Natural killer cell (primary cell): ENCODE data around the gene PPP2R5B. TPM values are rescaled to one million over a fixed set of nuclear protein-coding genes. Genes with fewer than 3 reads are reported as not detected.

Experiments
- ATAC-seq, 3 donors: fragments of 150-1000 bp in 2 of 3; fragments of 200-7000 bp in 1 of 3; cut with Tn5 transposase; 1 replicate in 1 of 3; 2 replicates in 2 of 3; pipeline ENCODE4 v1.10.0; 2021; ENCODE audit warnings: mild to moderate bottlenecking in 2 of 3, moderate library complexity in 2 of 3
- DNase-seq, 2 donors: peaks; one replicate each; pipeline versions ENCODE4 v3.0.0 to v3.0.0-alpha.2; 2013 to 2021; ENCODE audit warnings: mixed read lengths in 1 of 2
- H3K27ac ChIP-seq: one replicate; pipeline ENCODE4 v1.5.1; 2013; ENCODE audit warnings: mild to moderate bottlenecking, low read length
- H3K27me3 ChIP-seq: one replicate; pipeline ENCODE4 v1.6.1; 2013; ENCODE audit warnings: low read length; ENCODE audit not compliant: control insufficient read depth, insufficient read depth
- H3K36me3 ChIP-seq: one replicate; pipeline ENCODE4 v1.6.1; 2013; ENCODE audit warnings: low read length; ENCODE audit not compliant: control insufficient read depth, insufficient read depth
- H3K4me1 ChIP-seq: one replicate; pipeline ENCODE4 v1.6.1; 2013; ENCODE audit warnings: low read length; ENCODE audit not compliant: control insufficient read depth, insufficient read depth
- H3K4me3 ChIP-seq: one replicate; pipeline ENCODE4 v1.5.1; 2013; ENCODE audit warnings: low read length
- H3K9me3 ChIP-seq: one replicate; pipeline ENCODE4 v1.6.1; 2013; ENCODE audit warnings: low read length; ENCODE audit not compliant: control insufficient read depth, insufficient read depth
- H3K27ac Mint-ChIP-seq, 2 donors: one replicate each; pipeline ENCODE4 v1.8.0; 2022; ENCODE audit warnings: mild to moderate bottlenecking in 2 of 2, mixed read lengths in 2 of 2, moderate library complexity in 1 of 2
- H3K27me3 Mint-ChIP-seq, 2 donors: one replicate each; pipeline ENCODE4 v1.8.0; 2022; ENCODE audit warnings: low read depth in 2 of 2, mixed read lengths in 2 of 2
- H3K36me3 Mint-ChIP-seq: one replicate; pipeline ENCODE4 v1.8.0; 2022; ENCODE audit warnings: mixed read lengths
- H3K4me1 Mint-ChIP-seq, 2 donors: one replicate each; pipeline ENCODE4 v1.8.0; 2022; ENCODE audit warnings: mixed read lengths in 2 of 2
- H3K4me3 Mint-ChIP-seq: one replicate; pipeline ENCODE4 v1.8.0; 2022; ENCODE audit warnings: mild to moderate bottlenecking, moderate library complexity, mixed read lengths
- H3K9me3 Mint-ChIP-seq, 2 donors: one replicate each; pipeline ENCODE4 v1.8.0; 2022; ENCODE audit warnings: mixed read lengths in 2 of 2
- WGBS: methylation state at CpG from one replicate; pipeline ENCODE4 v1.1.7; 2013; ENCODE audit warnings: missing lambda C conversion rate; ENCODE audit not compliant: insufficient coverage; 5-methylcytosine and 5-hydroxymethylcytosine counted together
- intact Hi-C: fragments of 100-400 bp; cut with micrococcal nuclease; formaldehyde crosslinking; loops from one replicate; pipeline ENCODE4 v1.14.2; 2022
- total RNA-seq, 4 donors: library from RNA; stranded (reverse); fragments of 120-200 nt in 1 of 4; gene quantifications; one replicate each; pipeline versions ENCODE4 v1.2.3 to v1.2.4, GENCODE V29; 2013 to 2022
- TF ChIP-seq, protein P1 (sequence below): fragments of 200-600 bp; IDR thresholded peaks from one replicate; pipeline ENCODE4 v1.8.0; 2022; ENCODE audit warnings: antibody characterized with exemption

PPP2R5B gene
- total RNA-seq, 3 donors from 2014 or later (not counting 1 experiment from before 2014, with no cell fraction given) = 27.8 to 31.5 (median 28.5) TPM

DNA sequence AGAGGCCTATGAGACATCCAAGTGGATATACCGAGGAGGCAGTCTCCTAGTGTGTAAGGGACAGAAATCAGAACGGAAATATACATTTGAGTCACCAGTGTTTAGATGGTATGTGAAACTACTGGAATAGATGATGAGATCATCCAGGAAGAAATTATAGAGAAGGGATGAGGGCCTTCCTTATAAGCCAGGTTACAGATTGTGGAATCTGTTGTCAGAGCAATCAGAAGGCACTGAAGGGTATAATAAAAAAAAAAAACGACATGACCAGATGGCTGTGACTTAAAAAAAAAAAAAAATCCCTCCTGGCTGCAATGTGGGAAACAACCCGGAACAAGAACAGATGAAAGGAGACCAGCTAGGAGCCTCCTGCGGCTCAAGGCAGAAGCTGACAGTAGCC, 44.7 kb downstream of the PPP2R5B start:
- TF ChIP-seq, protein P1, sequence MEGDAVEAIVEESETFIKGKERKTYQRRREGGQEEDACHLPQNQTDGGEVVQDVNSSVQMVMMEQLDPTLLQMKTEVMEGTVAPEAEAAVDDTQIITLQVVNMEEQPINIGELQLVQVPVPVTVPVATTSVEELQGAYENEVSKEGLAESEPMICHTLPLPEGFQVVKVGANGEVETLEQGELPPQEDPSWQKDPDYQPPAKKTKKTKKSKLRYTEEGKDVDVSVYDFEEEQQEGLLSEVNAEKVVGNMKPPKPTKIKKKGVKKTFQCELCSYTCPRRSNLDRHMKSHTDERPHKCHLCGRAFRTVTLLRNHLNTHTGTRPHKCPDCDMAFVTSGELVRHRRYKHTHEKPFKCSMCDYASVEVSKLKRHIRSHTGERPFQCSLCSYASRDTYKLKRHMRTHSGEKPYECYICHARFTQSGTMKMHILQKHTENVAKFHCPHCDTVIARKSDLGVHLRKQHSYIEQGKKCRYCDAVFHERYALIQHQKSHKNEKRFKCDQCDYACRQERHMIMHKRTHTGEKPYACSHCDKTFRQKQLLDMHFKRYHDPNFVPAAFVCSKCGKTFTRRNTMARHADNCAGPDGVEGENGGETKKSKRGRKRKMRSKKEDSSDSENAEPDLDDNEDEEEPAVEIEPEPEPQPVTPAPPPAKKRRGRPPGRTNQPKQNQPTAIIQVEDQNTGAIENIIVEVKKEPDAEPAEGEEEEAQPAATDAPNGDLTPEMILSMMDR = no peak
- Histone ChIP-seq H3K4me1 (peaks cover 14% of the 10 kb centered on the region), H3K9me3 (no peaks in the 10 kb centered on the region), H3K36me3 (no peaks in the 10 kb centered on the region), H3K27ac (no peak overlapping the region), H3K27me3 (peaks cover 6% of the 10 kb centered on the region), H3K4me3 (no peak overlapping the region)
- DNase-seq = no peak
- Mint-ChIP-seq H3K9me3 (no peaks in the 10 kb centered on the region), H3K27ac (no peak overlapping the region), H3K4me3 (no peak overlapping the region), H3K4me1 (no peaks in the 10 kb centered on the region), H3K27me3 (peaks cover 8 to 14% of the 10 kb centered on the region in 2 donors), H3K36me3 (no peaks in the 10 kb centered on the region)
- 76% methylated on average over 5 of the region's 5 CpGs for WGBS
- no peak for ATAC-seq
- intact Hi-C loops = no loop called here

DNA sequence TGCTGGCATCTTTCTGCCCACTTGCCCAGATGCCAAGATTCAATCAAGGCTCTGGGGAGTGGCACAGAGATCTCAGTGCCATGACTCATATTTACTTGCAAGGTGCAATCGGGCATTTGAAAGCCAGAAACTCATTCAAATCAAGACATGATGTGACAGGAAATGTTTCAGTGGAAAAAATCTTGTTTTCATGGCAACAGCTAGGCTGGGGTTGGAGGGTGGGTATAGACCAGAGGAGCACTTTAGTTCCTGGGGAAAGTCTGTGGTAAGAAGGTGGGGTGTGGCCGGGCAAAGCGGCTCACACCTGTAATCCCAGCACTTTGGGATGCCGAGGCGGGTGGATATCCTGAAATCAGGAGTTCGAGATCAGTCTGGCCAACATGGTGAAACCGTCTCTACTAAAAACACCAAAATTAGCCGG, 46.3 kb downstream of the PPP2R5B start:
- TF ChIP-seq, protein P1 = no peak
- H3K9me3 Mint-ChIP-seq = no peaks in the 10 kb centered on the region
- H3K27me3 Mint-ChIP-seq = peaks cover 8 to 14% of the 10 kb centered on the region in 2 donors
- Histone ChIP-seq H3K27me3 (peaks cover 6% of the 10 kb centered on the region), H3K36me3 (no peaks in the 10 kb centered on the region), H3K4me3 (no peak overlapping the region), H3K27ac (no peak overlapping the region), H3K4me1 (peaks cover 22% of the 10 kb centered on the region), H3K9me3 (no peaks in the 10 kb centered on the region)
- H3K36me3 Mint-ChIP-seq = no peaks in the 10 kb centered on the region
- H3K27ac Mint-ChIP-seq = no peak overlapping the region
- no peaks in the 10 kb centered on the region for H3K4me1 Mint-ChIP-seq
- no peak overlapping the region for H3K4me3 Mint-ChIP-seq
- intact Hi-C loops = no loop called here
- WGBS = 81% methylated on average over 8 of the region's 8 CpGs
- ATAC-seq (no peak), DNase-seq (peak in 1 of 2 donors; percentile 27)

DNA sequence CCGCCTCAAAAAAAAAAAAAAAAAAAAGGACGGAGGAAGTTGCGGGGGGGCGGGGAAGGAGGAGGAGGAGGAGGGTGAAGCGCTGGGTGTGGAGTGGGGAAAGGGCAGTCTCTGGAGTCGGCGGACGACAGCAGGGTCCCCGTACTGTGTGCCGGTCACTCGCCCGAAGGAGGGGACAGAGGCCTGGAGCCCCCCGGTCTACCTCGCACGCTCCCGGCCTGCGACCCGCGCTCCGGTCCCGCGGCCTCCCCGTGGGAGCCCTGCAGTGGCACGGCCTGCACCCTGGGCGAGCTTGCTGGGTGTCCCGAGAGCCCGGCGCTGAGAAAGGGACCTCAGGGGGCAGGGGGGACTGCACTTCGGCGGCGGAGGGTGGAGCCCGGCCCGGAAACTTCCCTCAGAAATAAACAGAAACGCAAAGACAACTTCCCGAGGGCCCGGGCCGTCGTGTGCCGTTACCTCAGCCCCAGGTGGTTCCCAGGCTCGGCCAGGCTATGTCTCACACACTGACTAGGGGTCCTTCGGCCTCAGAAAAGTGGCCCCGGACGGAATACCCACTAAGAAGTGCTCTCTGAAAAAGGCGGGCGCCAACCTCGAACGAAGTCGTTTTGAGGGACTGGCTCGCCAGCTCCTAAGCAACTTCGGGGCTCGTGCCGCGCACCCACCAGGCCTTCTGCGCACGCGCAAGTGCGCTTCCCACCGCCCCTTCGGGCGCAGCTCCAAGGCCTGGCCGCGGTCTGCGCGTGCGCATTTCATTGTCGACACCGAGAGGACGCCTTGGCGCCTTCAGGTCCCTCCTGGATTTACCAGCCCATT, 47.1 kb downstream of the PPP2R5B start, which contains the start of gene MAJIN:
MAJIN (minus strand) TSS at position 688 of the 813 bp plus-strand sequence. CDS start 12,703 bp downstream, outside the sequence.
- peaks cover 8 to 14% of the 10 kb centered on the region in 2 donors for H3K27me3 Mint-ChIP-seq
- Histone ChIP-seq H3K4me3 (peak within 1 kb of the TSS; percentile 46), H3K36me3 (no peaks in the 10 kb centered on the region), H3K9me3 (no peaks in the 10 kb centered on the region), H3K27me3 (peaks cover 6% of the 10 kb centered on the region), H3K27ac (peak within 1 kb of the TSS; percentile 51), H3K4me1 (peaks cover 22% of the 10 kb centered on the region)
- peak; percentile 56 to 95 for DNase-seq
- TF ChIP-seq, protein P1 = no peak
- WGBS = 22% methylated on average over 68 of the region's 69 CpGs
- intact Hi-C loops = no loop called here
- H3K27ac Mint-ChIP-seq = no peak within 1 kb of the TSS
- H3K4me3 Mint-ChIP-seq = peak within 1 kb of the TSS; percentile 42
- H3K9me3 Mint-ChIP-seq = no peaks in the 10 kb centered on the region
- no peaks in the 10 kb centered on the region for H3K4me1 Mint-ChIP-seq
- no peaks in the 10 kb centered on the region for H3K36me3 Mint-ChIP-seq
- peak; percentile 73 to 87 (median 75) for ATAC-seq
